Measurements from ENCODE around the gene NQO1. TPM values are rescaled to one million over a fixed set of nuclear protein-coding genes. Genes with fewer than 3 reads are reported as not detected.

The NQO1 gene
- total RNA-seq, 1 experiment from 2014 or later = 853 TPM

DNA sequence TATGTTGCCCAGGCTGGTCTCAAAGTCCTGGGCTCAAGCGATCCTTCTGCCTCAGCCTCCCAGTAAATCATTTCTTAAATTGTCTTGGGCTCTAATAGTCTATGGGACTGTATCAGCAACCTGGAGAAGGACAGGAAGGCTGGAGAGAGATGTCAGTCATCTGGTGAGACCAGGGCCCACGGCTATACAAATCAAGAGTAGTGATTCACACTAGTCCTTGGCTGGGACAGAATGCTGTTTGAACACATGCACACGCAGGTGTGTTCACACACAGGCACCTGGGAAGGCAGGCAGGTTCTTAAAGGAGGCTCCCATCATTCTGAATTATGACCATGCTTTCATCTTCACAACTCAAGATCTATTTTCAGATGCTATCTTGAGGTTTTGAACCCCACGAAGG, 14.1 kb downstream of the NQO1 start:
- Histone ChIP-seq H3K79me2 (ENCODE audit: low read depth) (peaks cover 20% of the 10 kb centered on the region), H2AFZ (no peak overlapping the region), H3K36me3 (ENCODE audit: low read depth) (peaks cover 60% of the 10 kb centered on the region), H3K4me2 (no peak overlapping the region), H3K27ac (peak overlapping the region; percentile 2; the same call in 1 of the 2 replicates), H3K4me3 (no peak overlapping the region), H3K27me3 (ENCODE audit: insufficient read depth, low read depth) (no peaks in the 10 kb centered on the region), H3K9me3 (ENCODE audit: insufficient read depth, low read depth) (no peaks in the 10 kb centered on the region), H4K20me1 (ENCODE audit: insufficient read depth) (peaks cover 57% of the 10 kb centered on the region), H3K9me2 (ENCODE audit: insufficient read depth) (no peaks in the 10 kb centered on the region), H3F3A (ENCODE audit: insufficient read depth, low read depth) (peaks cover 99% of the 10 kb centered on the region), H3K4me1 (replicated peaks; ENCODE audit: insufficient read depth) (peaks cover 3% of the 10 kb centered on the region)
- no peak for TF ChIP-seq EZH2 (IDR thresholded peaks at IDR 0.05; ENCODE audit: low read depth)
- TF ChIP-seq, protein P1, sequence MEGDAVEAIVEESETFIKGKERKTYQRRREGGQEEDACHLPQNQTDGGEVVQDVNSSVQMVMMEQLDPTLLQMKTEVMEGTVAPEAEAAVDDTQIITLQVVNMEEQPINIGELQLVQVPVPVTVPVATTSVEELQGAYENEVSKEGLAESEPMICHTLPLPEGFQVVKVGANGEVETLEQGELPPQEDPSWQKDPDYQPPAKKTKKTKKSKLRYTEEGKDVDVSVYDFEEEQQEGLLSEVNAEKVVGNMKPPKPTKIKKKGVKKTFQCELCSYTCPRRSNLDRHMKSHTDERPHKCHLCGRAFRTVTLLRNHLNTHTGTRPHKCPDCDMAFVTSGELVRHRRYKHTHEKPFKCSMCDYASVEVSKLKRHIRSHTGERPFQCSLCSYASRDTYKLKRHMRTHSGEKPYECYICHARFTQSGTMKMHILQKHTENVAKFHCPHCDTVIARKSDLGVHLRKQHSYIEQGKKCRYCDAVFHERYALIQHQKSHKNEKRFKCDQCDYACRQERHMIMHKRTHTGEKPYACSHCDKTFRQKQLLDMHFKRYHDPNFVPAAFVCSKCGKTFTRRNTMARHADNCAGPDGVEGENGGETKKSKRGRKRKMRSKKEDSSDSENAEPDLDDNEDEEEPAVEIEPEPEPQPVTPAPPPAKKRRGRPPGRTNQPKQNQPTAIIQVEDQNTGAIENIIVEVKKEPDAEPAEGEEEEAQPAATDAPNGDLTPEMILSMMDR (conservative IDR thresholded peaks at IDR 0.05) = no peak
- no TSS peak for BruUV-seq (replicated peaks)
- POLR2A ChIA-PET (ENCODE audit: unreplicated experiment) = no interaction called here
- intact Hi-C loops (cut with micrococcal nuclease; ENCODE audit: unreplicated experiment) = no loop called here
- DNase-seq = no peak
- CTCF ChIA-PET = no interaction called here

DNA sequence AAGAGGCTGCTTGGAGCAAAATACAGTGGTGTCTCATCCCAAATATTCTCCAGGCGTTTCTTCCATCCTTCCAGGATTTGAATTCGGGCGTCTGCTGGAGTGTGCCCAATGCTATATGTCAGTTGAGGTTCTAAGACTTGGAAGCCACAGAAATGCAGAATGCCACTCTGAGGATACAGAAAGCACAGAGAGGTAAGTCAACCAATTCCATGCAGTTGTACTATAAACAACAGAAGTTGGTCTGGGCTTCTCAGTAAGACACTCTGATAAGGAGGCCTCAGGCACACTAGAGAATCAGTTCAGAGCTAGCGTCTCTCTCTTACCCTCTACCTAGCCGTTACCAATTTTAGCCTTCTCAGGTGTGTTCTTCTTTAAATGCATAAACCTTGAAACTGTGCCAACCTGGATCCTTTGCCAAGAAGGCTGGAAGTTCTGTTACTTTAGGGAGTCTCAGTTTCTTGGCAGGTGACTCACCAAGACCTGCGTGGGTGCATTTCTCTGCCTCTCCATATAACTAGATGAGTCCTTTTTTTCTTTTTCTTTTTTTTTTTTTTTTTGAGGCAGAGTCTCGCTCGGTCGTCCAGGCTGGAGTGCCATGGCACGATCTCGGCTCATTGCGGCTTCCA, 15.1 kb downstream of the NQO1 start:
- peak; percentile 40 to 63 for DNase-seq
- H3K4me3 ChIP-seq = no peak overlapping the region
- H3K79me2 ChIP-seq (ENCODE audit: low read depth) = peaks cover 11% of the 10 kb centered on the region
- peaks cover 58% of the 10 kb centered on the region for H4K20me1 ChIP-seq (ENCODE audit: insufficient read depth)
- peaks cover 14% of the 10 kb centered on the region for H3K4me1 ChIP-seq (replicated peaks; ENCODE audit: insufficient read depth)
- peaks cover 52% of the 10 kb centered on the region for H3K36me3 ChIP-seq (ENCODE audit: low read depth)
- H3K4me2 ChIP-seq = no peak overlapping the region
- TF ChIP-seq, protein P1 (conservative IDR thresholded peaks at IDR 0.05) = no peak
- no peak for TF ChIP-seq EZH2 (IDR thresholded peaks at IDR 0.05; ENCODE audit: low read depth)
- H3K27ac ChIP-seq = peak overlapping the region; percentile 2
- POLR2A ChIA-PET (ENCODE audit: unreplicated experiment) = no interaction called here
- H2AFZ ChIP-seq = no peak overlapping the region
- CTCF ChIA-PET = no interaction called here
- H3F3A ChIP-seq (ENCODE audit: insufficient read depth, low read depth) = peaks cover 100% of the 10 kb centered on the region
- no peaks in the 10 kb centered on the region for H3K27me3 ChIP-seq (ENCODE audit: insufficient read depth, low read depth)
- intact Hi-C loops (cut with micrococcal nuclease; ENCODE audit: unreplicated experiment) = no loop called here
- no peaks in the 10 kb centered on the region for H3K9me3 ChIP-seq (ENCODE audit: insufficient read depth, low read depth)
- H3K9me2 ChIP-seq (ENCODE audit: insufficient read depth) = no peaks in the 10 kb centered on the region
- no TSS peak for BruUV-seq (replicated peaks)

- Histone ChIP-seq H2AFZ (no peak overlapping the region), H3K27ac (no peak overlapping the region), H3K9me3 (ENCODE audit: insufficient read depth, low read depth) (no peaks in the 10 kb centered on the region), H3K4me2 (no peak overlapping the region), H3K36me3 (ENCODE audit: low read depth) (peaks cover 42% of the 10 kb centered on the region), H3K4me3 (no peak overlapping the region), H4K20me1 (ENCODE audit: insufficient read depth) (peaks cover 52% of the 10 kb centered on the region), H3K79me2 (ENCODE audit: low read depth) (peaks cover 8% of the 10 kb centered on the region), H3K4me1 (replicated peaks; ENCODE audit: insufficient read depth) (peaks cover 18% of the 10 kb centered on the region), H3K27me3 (ENCODE audit: insufficient read depth, low read depth) (no peaks in the 10 kb centered on the region), H3K9me2 (ENCODE audit: insufficient read depth) (no peaks in the 10 kb centered on the region), H3F3A (ENCODE audit: insufficient read depth, low read depth) (peaks cover 96% of the 10 kb centered on the region)
- no peak for TF ChIP-seq EZH2 (IDR thresholded peaks at IDR 0.05; ENCODE audit: low read depth)
- TF ChIP-seq, protein P1 (conservative IDR thresholded peaks at IDR 0.05) = peak; percentile 81
- ChIA-PET CTCF (interaction anchor here (0.6 to 1.2 kb wide), 2 partner anchors 45 to 95 kb away, joined by 3 to 6 read pairs; partner anchors contain the start of gene NOB1), POLR2A (ENCODE audit: unreplicated experiment) (no interaction called here)
- DNase-seq = peak in 1 of 2 experiments; percentile 51
- BruUV-seq (replicated peaks) = no TSS peak
- intact Hi-C loops (cut with micrococcal nuclease; ENCODE audit: unreplicated experiment) = loop anchor here (1.0 to 5.0 kb wide), 2 partner anchors 45 to 312 kb away; partner anchors contain the start of gene NOB1
Observed at GRCh38 chr16:69709456-69710084, 16.8 kb downstream of the NQO1 start.
